ENCODE measurements around the gene CDH18. TPM values are rescaled to one million over a fixed set of nuclear protein-coding genes. Genes with fewer than 3 reads are reported as not detected.

CDH18 gene
- total and polyA plus RNA-seq, 2 of the 4 experiments (the other 2 are of a cell fraction): 0.24 to 1.1 TPM

- TF ChIP-seq SMC3 (IDR thresholded peaks at IDR 0.05; ENCODE audit: low read depth, low read length): no peak
- TF ChIP-seq MAZ (IDR thresholded peaks at IDR 0.05; ENCODE audit: borderline replicate concordance, low read depth, low read length): no peak
- Histone ChIP-seq H2AFZ (replicated peaks; ENCODE audit: low read length, poor library complexity) (no peak overlapping the region), H4K91ac (ENCODE audit: insufficient read depth, low read depth, low read length) (no peak overlapping the region), H2BK5ac (ENCODE audit: low read depth, low read length, poor library complexity, severe bottlenecking) (no peak overlapping the region), H3K9me3 (ENCODE audit: control insufficient read depth, insufficient read depth, low read length) (no peaks in the 10 kb centered on the region; the same call in 1 of the 2 replicates), H3K4me2 (ENCODE audit: low read depth, low read length) (no peak overlapping the region), H3K9me1 (ENCODE audit: insufficient read depth, low read length) (no peaks in the 10 kb centered on the region), H3K23ac (ENCODE audit: low read depth, low read length) (no peak overlapping the region), H3K4me3 (ENCODE audit: insufficient read depth, low read depth, low read length) (no peak overlapping the region), H3K27me3 (ENCODE audit: control insufficient read depth, insufficient read depth, low read length) (no peaks in the 10 kb centered on the region), H4K5ac (ENCODE audit: low read depth, low read length) (no peak overlapping the region), H3K9ac (ENCODE audit: low read depth, low read length) (no peak overlapping the region), H3K79me1 (ENCODE audit: low read depth in 1 of 2, low read length in 2 of 2) (no peaks in the 10 kb centered on the region), H4K8ac (ENCODE audit: low read depth in 2 of 2, low read length in 2 of 2) (no peak overlapping the region), H2BK120ac (ENCODE audit: low read depth, low read length) (no peak overlapping the region), H2AK9ac (replicated peaks; ENCODE audit: low read depth, low read length, poor library complexity) (no peak overlapping the region), H3K56ac (ENCODE audit: extremely low read depth, insufficient read depth, low read length) (no peak overlapping the region), H4K20me1 (ENCODE audit: insufficient read depth, low read length) (no peaks in the 10 kb centered on the region), H3K18ac (ENCODE audit: low read depth, low read length) (no peak overlapping the region), H3K36me3 (ENCODE audit: control insufficient read depth, insufficient read depth, low read length) (no peaks in the 10 kb centered on the region), H3K4me1 (ENCODE audit: control insufficient read depth, insufficient read depth, low read length) (no peaks in the 10 kb centered on the region), H2AK5ac (ENCODE audit: low read depth, low read length) (no peak overlapping the region), H3K27ac (ENCODE audit: insufficient read depth, low read length) (no peak overlapping the region), H2BK20ac (ENCODE audit: low read depth, low read length) (no peak overlapping the region), H2BK15ac (ENCODE audit: low read depth, low read length) (no peak overlapping the region), H3K4ac (ENCODE audit: low read depth, low read length) (no peak overlapping the region), H3K14ac (replicated peaks; ENCODE audit: low read depth, low read length) (no peak overlapping the region)
- ATAC-seq (ENCODE audit: low read depth) (no peak), DNase-seq (no peak)
- CTCF ChIA-PET: no interaction called here
- no CpG with 5 or more reads among the region's 1 CpG for WGBS, 2 experiments (ENCODE audit: extremely low coverage in 2 of 2, insufficient read length in 1 of 2)
- intact Hi-C loops (cut with micrococcal nuclease): no loop called here
- POLR2A ChIA-PET (ENCODE audit: unreplicated experiment): no interaction called here
- no TSS peak for BruUV-seq (replicated peaks)
- in situ Hi-C loops (cut with MboI; ENCODE audit: low sequenced_read_pairs): no loop called here
- dilution Hi-C loops (cut with HindIII; ENCODE audit: low sequenced_read_pairs, unreplicated experiment): no loop called here
Observed at GRCh38 chr5:19713740-19714139, 274.3 kb downstream of the CDH18 start.
